AG09319 (cell line): ENCODE results near the gene DYNLT5.
"Not testable (repeated sequence)": the region's sequence is repeated elsewhere in the genome, so short reads cannot be mapped to it uniquely, and the experiment has no call there.

Experiments used
- DNase-seq: peaks from one replicate; pipeline ENCODE4 v3.0.0-alpha.2; 2010; ENCODE audit warnings: low read depth; ENCODE audit errors: extremely low read depth
- CTCF ChIP-seq: IDR thresholded peaks from 2 replicates; pipeline ENCODE4 v1.5.1; 2011; ENCODE audit warnings: low read depth, mild to moderate bottlenecking, inconsistent platforms, low read length, moderate library complexity

Gene DYNLT5

GRCh38 chr1:66733348-66734017 lies 18.8 kb upstream of the DYNLT5 start:
- no peak for TF ChIP-seq CTCF
- DNase-seq = no peak

GRCh38 chr1:66734531-66734930 lies 17.7 kb upstream of the DYNLT5 start:
- not testable (repeated sequence) for DNase-seq

- TF ChIP-seq CTCF = no peak
- DNase-seq = no peak
Measured at GRCh38 chr1:66737836-66738235, 14.4 kb upstream of the DYNLT5 start.

GRCh38 chr1:66739401-66740157 lies 12.7 kb upstream of the DYNLT5 start:
- no peak for TF ChIP-seq CTCF
- no peak for DNase-seq

GRCh38 chr1:66745451-66745850 lies 6.8 kb upstream of the DYNLT5 start:
- DNase-seq = no peak
- no peak for TF ChIP-seq CTCF

GRCh38 chr1:66747501-66747900 lies 4.8 kb upstream of the DYNLT5 start:
- DNase-seq = no peak
- TF ChIP-seq CTCF = no peak

- DNase-seq = no peak
Measured at GRCh38 chr1:66750577-66750976, 1.7 kb upstream of the DYNLT5 start.

More at GRCh38 chr1:66750577-66750976, 1.7 kb upstream of the DYNLT5 start:
- no peak for TF ChIP-seq CTCF
